HUES48 (cell line): Measurements from ENCODE around the gene BCAS3.

Experiments used
- H3K27ac ChIP-seq: one replicate; pipeline ENCODE4 v1.7.0; 2013; ENCODE audit warnings: low read depth, low read length, inconsistent platforms
- H3K27me3 ChIP-seq: 2 replicates; pipeline ENCODE4 v1.6.1; 2013; ENCODE audit warnings: mild to moderate bottlenecking, low read length; ENCODE audit not compliant: control insufficient read depth, insufficient read depth
- H3K36me3 ChIP-seq: 2 replicates; pipeline ENCODE4 v1.6.1; 2013; ENCODE audit warnings: low read length; ENCODE audit not compliant: control insufficient read depth, insufficient read depth
- H3K4me1 ChIP-seq: 2 replicates; pipeline ENCODE4 v1.6.1; 2013; ENCODE audit warnings: mild to moderate bottlenecking, low read length; ENCODE audit not compliant: control insufficient read depth, insufficient read depth
- H3K4me3 ChIP-seq: 2 replicates; pipeline ENCODE4 v1.5.1; 2013; ENCODE audit warnings: mild to moderate bottlenecking, low read depth, low read length
- H3K9ac ChIP-seq: 2 replicates; pipeline ENCODE4 v1.6.1; 2013; ENCODE audit warnings: mild to moderate bottlenecking, low read depth, low read length, moderate library complexity
- H3K9me3 ChIP-seq: 2 replicates; pipeline ENCODE4 v1.6.1; 2013; ENCODE audit warnings: low read length; ENCODE audit not compliant: control insufficient read depth, insufficient read depth

The BCAS3 gene

DNA sequence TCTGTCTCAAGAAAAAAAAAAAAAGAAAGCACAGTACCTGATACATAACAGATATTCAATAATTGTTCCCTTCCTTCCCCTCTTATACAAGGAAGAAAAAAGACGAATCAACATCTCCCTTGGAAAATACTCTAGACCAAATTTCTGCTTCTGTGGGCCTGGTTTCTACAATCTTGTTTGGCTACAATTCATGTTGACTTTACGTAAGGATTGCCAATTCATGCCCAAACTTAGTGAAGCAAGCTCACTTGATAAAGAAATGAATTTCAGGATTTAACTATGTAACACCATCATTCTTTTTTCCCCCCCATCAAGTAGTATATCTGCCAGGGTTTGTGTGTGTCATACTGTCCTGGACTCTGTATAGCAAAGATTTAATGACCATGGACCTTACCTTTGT, 587.7 kb downstream of the BCAS3 start:
- H3K27ac ChIP-seq, result no peak overlapping the region
- H3K4me3 ChIP-seq, result no peak overlapping the region

DNA sequence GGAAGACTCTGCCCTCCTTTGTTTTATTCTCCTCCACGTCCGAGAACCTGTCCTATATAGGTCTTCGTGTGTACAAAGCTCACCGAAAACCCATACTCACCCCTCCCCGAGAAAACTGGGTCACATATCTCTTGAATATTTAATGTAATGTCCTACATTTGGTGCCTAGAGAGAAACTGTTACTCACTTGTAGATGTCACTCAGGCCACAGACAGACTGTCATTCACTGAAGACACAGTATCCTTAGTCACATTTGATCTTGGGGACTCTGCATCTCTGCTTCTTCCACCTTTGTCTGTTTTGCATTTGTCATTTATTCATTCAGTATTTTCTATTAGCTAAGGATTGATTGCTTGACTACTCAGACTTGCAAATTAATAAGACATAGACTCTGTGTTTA, 590.2 kb downstream of the BCAS3 start:
- Histone ChIP-seq H3K36me3 (no peaks in the 10 kb centered on the region), H3K4me1 (no peaks in the 10 kb centered on the region), H3K9me3 (no peaks in the 10 kb centered on the region), H3K27me3 (no peaks in the 10 kb centered on the region), H3K4me3 (no peak overlapping the region), H3K27ac (no peak overlapping the region), H3K9ac (no peak overlapping the region)

More for the DNA sequence above, 587.7 kb downstream of the BCAS3 start:
- Histone ChIP-seq H3K36me3 (no peaks in the 10 kb centered on the region), H3K9me3 (no peaks in the 10 kb centered on the region), H3K27me3 (no peaks in the 10 kb centered on the region), H3K9ac (no peak overlapping the region), H3K4me1 (no peaks in the 10 kb centered on the region; the same call in 1 of the 2 replicates)

DNA sequence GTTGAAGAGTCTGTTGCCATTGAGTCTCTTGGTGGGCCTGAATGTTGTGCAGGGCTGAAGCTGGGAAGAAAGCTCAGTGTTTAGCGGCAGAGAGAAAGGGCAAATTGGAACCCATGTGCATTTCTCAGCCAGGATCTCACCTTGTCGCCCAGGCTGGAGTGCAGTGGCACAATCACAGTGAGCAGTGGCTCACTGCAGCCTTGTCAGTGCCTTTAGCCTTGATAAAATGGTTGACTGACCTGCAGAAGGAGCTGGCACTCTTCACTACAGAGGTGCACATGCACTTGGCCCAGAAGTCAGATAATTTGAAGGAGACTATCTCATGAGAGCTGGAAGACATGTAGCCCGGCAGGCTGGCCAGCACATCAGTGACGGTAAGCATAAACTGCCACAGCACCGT, 597.7 kb downstream of the BCAS3 start:
- Histone ChIP-seq H3K27me3 (no peaks in the 10 kb centered on the region), H3K9ac (no peak overlapping the region), H3K27ac (no peak overlapping the region), H3K4me1 (no peaks in the 10 kb centered on the region), H3K4me3 (no peak overlapping the region), H3K36me3 (no peaks in the 10 kb centered on the region), H3K9me3 (no peaks in the 10 kb centered on the region)

DNA sequence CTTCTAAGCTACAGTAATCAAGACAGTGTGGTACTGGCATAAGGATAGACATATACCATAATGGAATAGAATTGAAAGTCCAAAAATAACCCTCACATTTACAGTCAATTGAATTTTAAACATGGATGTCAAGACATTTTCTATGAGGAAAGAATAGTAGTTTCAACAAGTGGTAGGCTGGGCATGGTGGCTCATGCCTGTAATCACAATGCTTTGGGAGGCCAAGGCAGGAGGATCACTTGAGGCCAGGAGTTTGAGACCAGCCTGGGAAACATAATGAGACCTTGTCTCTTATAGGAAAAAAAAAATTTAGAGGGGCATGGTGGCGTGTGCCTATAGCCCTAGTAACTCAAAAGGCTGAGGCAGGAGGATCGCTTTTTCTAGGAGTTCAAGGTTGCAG, 599.2 kb downstream of the BCAS3 start:
- no peaks in the 10 kb centered on the region for H3K4me1 ChIP-seq
- H3K9me3 ChIP-seq, result no peaks in the 10 kb centered on the region
- H3K36me3 ChIP-seq, result no peaks in the 10 kb centered on the region
- no peaks in the 10 kb centered on the region for H3K27me3 ChIP-seq
- no peak overlapping the region for H3K27ac ChIP-seq
- no peak overlapping the region for H3K4me3 ChIP-seq
- no peak overlapping the region for H3K9ac ChIP-seq

DNA sequence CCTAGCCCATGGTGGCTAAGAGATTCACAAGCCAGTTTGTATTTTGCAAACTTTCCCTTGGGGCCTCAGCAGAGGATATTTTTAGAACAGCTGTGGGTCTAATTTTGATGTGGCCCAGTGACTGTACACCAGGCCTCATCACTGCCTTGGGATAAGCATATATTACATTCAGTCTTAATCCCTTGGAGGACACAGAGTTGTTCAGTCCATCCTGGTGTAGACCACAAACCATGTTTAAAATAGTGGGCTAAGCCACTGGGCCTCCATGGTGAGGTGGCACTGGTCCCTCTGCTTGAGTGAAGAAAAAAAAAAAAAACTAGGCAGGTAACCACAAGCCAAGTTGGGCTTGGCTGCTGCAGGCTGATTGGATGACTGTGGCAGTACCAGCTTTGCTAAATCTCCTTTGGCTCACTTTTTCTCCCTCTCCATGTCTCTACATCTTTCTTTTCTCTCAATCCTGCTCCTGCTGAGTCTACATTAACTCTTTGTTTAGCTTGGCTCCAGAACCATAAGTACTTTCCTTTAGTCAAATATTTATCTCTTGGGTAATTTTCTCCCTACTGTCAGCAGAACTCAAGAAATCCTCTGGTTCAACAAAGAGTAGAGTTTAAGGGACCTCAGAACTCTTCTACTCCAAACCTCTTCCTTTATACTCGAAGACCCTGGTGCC, 602.0 kb downstream of the BCAS3 start:
- peaks cover 5% of the 10 kb centered on the region for H3K4me1 ChIP-seq
- no peak overlapping the region for H3K27ac ChIP-seq
- no peaks in the 10 kb centered on the region for H3K9me3 ChIP-seq
- H3K27me3 ChIP-seq, result no peaks in the 10 kb centered on the region; the same call in 1 of the 2 replicates
- no peak overlapping the region for H3K4me3 ChIP-seq
- no peak overlapping the region for H3K9ac ChIP-seq
- no peaks in the 10 kb centered on the region for H3K36me3 ChIP-seq

DNA sequence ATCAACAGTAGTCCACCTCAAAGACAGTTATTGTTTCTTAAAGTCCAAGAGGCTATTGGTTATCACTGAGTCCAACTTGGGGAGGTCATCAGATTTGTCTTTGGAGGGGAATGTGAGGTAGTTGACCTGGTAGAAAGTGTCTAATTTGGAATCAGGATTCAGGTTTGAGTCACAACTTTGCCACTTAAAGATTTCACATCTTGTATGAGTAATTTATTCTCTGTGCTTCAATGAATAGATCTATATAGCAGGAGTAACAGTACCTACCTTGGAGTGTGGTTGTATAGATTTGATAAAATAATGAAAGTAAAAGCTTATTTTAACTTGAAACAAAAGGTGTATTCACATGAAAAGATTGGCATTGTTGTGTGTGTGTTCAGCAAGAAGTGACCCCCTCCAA, 602.7 kb downstream of the BCAS3 start:
- H3K4me3 ChIP-seq, result no peak overlapping the region
- no peak overlapping the region for H3K9ac ChIP-seq
- no peak overlapping the region for H3K27ac ChIP-seq
- peaks cover 12% of the 10 kb centered on the region for H3K4me1 ChIP-seq
- no peaks in the 10 kb centered on the region; the same call in 1 of the 2 replicates for H3K27me3 ChIP-seq
- H3K36me3 ChIP-seq, result no peaks in the 10 kb centered on the region
- H3K9me3 ChIP-seq, result no peaks in the 10 kb centered on the region

DNA sequence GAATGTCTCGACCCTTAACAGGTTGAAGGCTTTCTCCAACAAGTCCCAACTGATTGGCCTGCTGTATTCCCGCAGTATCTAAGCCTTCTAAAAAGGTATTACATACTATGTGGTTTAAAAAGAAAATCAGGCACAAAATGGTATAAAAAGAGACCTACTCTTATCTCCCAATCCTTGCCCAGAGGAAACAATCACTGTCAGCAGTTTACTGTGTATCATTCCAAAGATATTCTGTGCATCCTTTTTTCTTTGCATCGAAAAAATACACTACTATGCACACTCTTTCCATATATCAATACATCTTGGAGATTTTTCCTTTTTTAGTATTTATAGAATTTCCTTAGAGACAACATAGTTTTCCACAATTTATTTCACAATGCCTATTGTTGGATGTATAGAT, 603.2 kb downstream of the BCAS3 start:
- H3K27me3 ChIP-seq, result no peaks in the 10 kb centered on the region; the same call in 1 of the 2 replicates
- H3K4me1 ChIP-seq, result peaks cover 17% of the 10 kb centered on the region
- no peak overlapping the region for H3K27ac ChIP-seq
- H3K36me3 ChIP-seq, result no peaks in the 10 kb centered on the region
- H3K4me3 ChIP-seq, result no peak overlapping the region
- H3K9ac ChIP-seq, result no peak overlapping the region
- no peaks in the 10 kb centered on the region for H3K9me3 ChIP-seq

DNA sequence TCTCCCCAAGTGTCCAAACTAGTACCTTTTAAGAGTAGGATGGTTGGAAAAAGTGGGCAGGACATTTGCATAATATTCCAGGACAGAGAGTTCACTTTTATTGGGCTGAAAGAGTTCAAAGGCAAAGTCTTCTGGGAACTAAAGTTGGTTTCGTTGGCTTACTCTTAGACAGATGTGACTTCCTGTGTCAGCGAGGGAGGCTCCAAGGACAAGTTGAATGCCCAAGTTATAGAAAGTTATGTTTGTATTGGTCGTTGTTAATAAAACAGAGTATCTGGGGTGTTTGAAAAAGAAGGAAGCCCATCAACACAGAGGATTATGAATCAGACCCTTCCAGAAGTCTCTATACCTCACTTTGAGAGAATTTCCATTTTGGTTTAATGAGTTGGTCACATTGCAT, 604.7 kb downstream of the BCAS3 start:
- Histone ChIP-seq H3K4me1 (peaks cover 26% of the 10 kb centered on the region), H3K9me3 (no peaks in the 10 kb centered on the region), H3K27ac (no peak overlapping the region), H3K27me3 (no peaks in the 10 kb centered on the region; the same call in 1 of the 2 replicates), H3K9ac (no peak overlapping the region), H3K4me3 (no peak overlapping the region), H3K36me3 (no peaks in the 10 kb centered on the region)

DNA sequence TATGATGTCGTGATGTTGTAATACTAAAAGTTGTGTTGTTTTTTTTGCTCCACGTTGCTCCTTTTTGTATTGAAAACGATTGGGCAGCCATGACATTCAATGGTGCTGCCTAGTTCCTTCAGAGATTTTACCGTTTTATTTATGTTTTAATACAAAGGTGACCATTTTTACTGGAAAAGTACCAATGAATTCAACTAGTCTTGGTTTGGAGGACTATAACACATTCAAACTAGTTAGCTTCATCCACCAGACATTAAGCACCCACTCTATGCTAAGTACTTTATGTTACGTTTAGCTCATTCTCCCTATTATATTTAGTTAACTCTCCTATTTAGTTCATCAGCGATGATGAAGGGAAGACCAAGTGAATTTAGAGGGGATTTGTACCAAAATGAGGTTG, 605.4 kb downstream of the BCAS3 start:
- Histone ChIP-seq H3K4me3 (no peak overlapping the region), H3K4me1 (peaks cover 26% of the 10 kb centered on the region), H3K9ac (no peak overlapping the region), H3K27me3 (no peaks in the 10 kb centered on the region; the same call in 1 of the 2 replicates), H3K36me3 (no peaks in the 10 kb centered on the region), H3K27ac (no peak overlapping the region), H3K9me3 (no peaks in the 10 kb centered on the region)

DNA sequence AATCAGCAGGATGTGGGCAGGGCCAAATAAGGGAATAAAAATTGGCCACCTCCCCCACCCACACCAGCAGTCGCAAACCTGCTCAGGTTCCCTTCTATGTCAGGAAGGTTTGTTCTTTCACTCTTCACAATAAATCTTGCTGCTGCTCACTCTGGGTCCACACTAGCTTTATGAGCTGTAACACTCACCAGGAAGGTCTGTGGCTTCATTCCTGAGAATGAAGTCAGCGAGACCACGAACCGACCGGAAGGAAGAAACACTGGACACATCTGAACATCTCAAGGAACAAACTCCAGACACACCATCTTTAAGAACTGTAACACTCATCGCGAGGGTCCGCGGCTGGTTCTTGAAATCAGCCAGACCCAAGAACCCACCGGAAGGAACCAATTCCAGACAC, 606.5 kb downstream of the BCAS3 start:
- peaks cover 26% of the 10 kb centered on the region for H3K4me1 ChIP-seq
- no peaks in the 10 kb centered on the region; the same call in 1 of the 2 replicates for H3K27me3 ChIP-seq
- no peaks in the 10 kb centered on the region for H3K36me3 ChIP-seq
- no peak overlapping the region for H3K4me3 ChIP-seq
- no peaks in the 10 kb centered on the region for H3K9me3 ChIP-seq
- H3K9ac ChIP-seq, result no peak overlapping the region
- H3K27ac ChIP-seq, result no peak overlapping the region

DNA sequence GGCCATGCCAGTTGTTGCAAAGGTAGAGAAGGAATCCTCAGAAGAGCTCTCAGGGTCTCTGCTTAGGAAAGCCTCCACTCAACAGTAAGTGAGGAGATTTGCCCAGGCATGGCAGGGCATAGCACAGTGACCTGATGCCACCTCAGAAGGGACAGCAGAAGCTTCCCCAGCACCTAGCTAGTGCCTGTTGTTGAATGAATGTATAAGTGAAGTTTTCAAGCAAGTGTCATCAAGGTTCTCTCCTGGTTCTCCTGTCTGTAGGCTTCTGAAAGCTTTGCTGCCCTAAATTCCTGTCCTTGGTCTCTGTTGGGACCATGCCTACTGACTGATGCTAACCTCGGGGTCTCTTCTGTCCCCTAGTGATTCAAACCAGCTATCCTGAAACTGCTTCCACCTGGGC, 607.1 kb downstream of the BCAS3 start:
- Histone ChIP-seq H3K27ac (no peak overlapping the region), H3K9me3 (no peaks in the 10 kb centered on the region), H3K4me1 (peaks cover 26% of the 10 kb centered on the region), H3K36me3 (no peaks in the 10 kb centered on the region), H3K9ac (no peak overlapping the region), H3K27me3 (peaks cover 1% of the 10 kb centered on the region; the same call in 1 of the 2 replicates), H3K4me3 (no peak overlapping the region)
